Left ventricle myocardium inferior (tissue), 1 donor: ENCODE data around the gene TBC1D22A. TPM values are rescaled to one million over a fixed set of nuclear protein-coding genes. Genes with fewer than 3 reads are reported as not detected.

ENCODE experiments used
- DNase-seq: peaks from one replicate; pipeline ENCODE4 v3.0.0-alpha.2; 2020
- H3K27ac ChIP-seq: fragments of 200-600 bp; replicated peaks from 2 replicates; pipeline ENCODE4 v1.8.0; 2021
- H3K27me3 ChIP-seq: fragments of 200-600 bp; 2 replicates; pipeline ENCODE4 v1.8.0; 2021; ENCODE audit warnings: low read depth
- H3K36me3 ChIP-seq: fragments of 200-600 bp; 2 replicates; pipeline ENCODE4 v1.8.0; 2021
- H3K4me1 ChIP-seq: fragments of 200-600 bp; 2 replicates; pipeline ENCODE4 v1.8.0; 2021
- H3K4me3 ChIP-seq: fragments of 200-600 bp; 2 replicates; pipeline ENCODE4 v1.8.0; 2021; ENCODE audit warnings: mild to moderate bottlenecking, moderate library complexity
- H3K9me3 ChIP-seq: fragments of 200-600 bp; replicated peaks from 2 replicates; pipeline ENCODE4 v1.8.0; 2021
- CTCF ChIP-seq: fragments of 200-600 bp; IDR thresholded peaks from 2 replicates; pipeline ENCODE4 v1.8.0; 2021; ENCODE audit warnings: antibody characterized with exemption, mild to moderate bottlenecking, borderline replicate concordance
- intact Hi-C: fragments of 100-400 bp; cut with micrococcal nuclease; formaldehyde crosslinking; loops from one replicate; pipeline ENCODE4 v1.11.0; 2022
- total RNA-seq: library from RNA; stranded (reverse); fragmentation: NEBNext Ultra II Directional; extraction: Animal tissue kit (Norgen Biotek cat#: 25700); gene quantifications from one replicate; pipeline ENCODE4 v1.2.1, GENCODE V29; 2021
- donor health status: DM: no; HTN: yes; CAD: no; lungs with severe emphysema.

TBC1D22A gene
- total RNA-seq, 1 donor from 2014 or later: 16.2 TPM

DNA sequence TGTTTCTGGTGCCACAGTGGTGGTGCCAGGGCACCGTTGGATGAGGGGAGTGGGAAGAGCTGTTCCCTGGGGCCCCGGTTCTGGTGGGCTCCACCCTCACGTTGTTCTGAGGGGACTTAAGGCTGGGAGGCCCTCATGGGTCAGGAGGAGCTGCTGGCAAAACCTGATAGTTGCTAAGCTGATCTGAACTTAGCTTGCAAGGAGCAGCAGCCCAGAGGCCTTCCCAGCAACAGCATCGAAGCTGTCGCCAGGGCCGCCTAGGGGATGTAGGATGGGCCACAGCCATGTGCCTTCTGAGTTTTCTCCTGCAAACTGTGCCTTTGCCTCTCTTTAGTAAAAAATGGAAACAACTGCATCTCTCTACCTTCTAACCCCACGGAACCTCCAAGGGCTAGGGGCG, 240.2 kb downstream of the TBC1D22A start:
- DNase-seq: no peak
- no peak overlapping the region for H3K4me3 ChIP-seq
- H3K27ac ChIP-seq: no peak overlapping the region
- intact Hi-C loops: no loop called here
- no peak for TF ChIP-seq CTCF
- peaks cover 7% of the 10 kb centered on the region for H3K36me3 ChIP-seq
- H3K27me3 ChIP-seq: no peaks in the 10 kb centered on the region
- H3K9me3 ChIP-seq: no peaks in the 10 kb centered on the region
- peaks cover 15% of the 10 kb centered on the region for H3K4me1 ChIP-seq

DNA sequence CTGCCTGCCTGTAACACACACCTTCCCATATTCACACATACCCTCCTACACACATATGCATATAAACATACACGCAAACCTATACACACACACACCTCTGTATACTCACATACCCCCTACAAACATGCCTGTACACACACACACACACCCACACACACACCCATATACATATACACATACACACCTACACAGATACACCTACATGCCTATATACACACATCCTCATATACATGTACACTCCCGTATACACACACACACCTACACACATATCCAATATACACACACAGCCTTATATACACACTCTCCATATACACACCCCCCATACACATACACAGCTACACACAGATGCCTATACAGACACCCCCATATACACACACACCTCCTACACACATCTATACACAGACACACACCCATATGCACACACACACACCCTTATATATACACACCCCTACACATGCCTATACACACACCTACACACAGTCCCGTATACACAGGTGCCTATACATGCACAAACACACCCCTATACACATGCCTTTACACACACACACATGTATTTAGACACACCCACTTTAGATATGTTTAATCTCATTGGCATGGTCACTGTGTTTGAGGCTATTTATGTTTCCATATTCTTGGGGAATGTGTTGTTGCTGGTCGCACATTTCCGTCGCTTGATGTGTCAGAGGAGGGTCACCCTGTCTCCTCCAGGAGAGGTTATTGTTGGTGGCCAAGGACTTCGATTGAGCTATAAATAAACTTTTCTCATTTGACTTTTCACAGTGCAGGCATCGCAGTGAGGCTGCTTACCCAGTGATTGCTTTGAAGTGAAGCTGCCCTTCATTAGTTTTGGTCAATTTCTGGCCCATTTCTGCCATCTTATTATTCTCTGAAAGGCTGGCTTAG, 243.3 kb downstream of the TBC1D22A start:
- no peaks in the 10 kb centered on the region for H3K27me3 ChIP-seq
- TF ChIP-seq CTCF: no peak
- peaks cover 13% of the 10 kb centered on the region for H3K4me1 ChIP-seq
- H3K4me3 ChIP-seq: no peak overlapping the region
- peaks cover 7% of the 10 kb centered on the region for H3K36me3 ChIP-seq
- H3K27ac ChIP-seq: no peak overlapping the region
- intact Hi-C loops: no loop called here
- H3K9me3 ChIP-seq: no peaks in the 10 kb centered on the region
- DNase-seq: no peak

- no peak for TF ChIP-seq CTCF
- no peak overlapping the region for H3K27ac ChIP-seq
- DNase-seq: no peak
- H3K9me3 ChIP-seq: no peaks in the 10 kb centered on the region
- peaks cover 13% of the 10 kb centered on the region for H3K4me1 ChIP-seq
- peaks cover 7% of the 10 kb centered on the region for H3K36me3 ChIP-seq
- no peak overlapping the region for H3K4me3 ChIP-seq
- H3K27me3 ChIP-seq: no peaks in the 10 kb centered on the region
- intact Hi-C loops: no loop called here
Observed at GRCh38 chr22:47006433-47006832, 244.0 kb downstream of the TBC1D22A start.

- Histone ChIP-seq H3K4me3 (no peak overlapping the region), H3K36me3 (peaks cover 7% of the 10 kb centered on the region), H3K27me3 (no peaks in the 10 kb centered on the region), H3K9me3 (no peaks in the 10 kb centered on the region), H3K27ac (no peak overlapping the region), H3K4me1 (peaks cover 13% of the 10 kb centered on the region)
- TF ChIP-seq CTCF: no peak
- intact Hi-C loops: no loop called here
- no peak for DNase-seq
Observed at GRCh38 chr22:47006869-47007268, 244.4 kb downstream of the TBC1D22A start.

- no peak for TF ChIP-seq CTCF
- H3K36me3 ChIP-seq: peaks cover 7% of the 10 kb centered on the region
- no peaks in the 10 kb centered on the region for H3K27me3 ChIP-seq
- H3K4me3 ChIP-seq: no peak overlapping the region
- H3K4me1 ChIP-seq: peaks cover 13% of the 10 kb centered on the region
- no peak for DNase-seq
- intact Hi-C loops: no loop called here
- no peak overlapping the region for H3K27ac ChIP-seq
- H3K9me3 ChIP-seq: no peaks in the 10 kb centered on the region
Observed at GRCh38 chr22:47007496-47007895, 245.0 kb downstream of the TBC1D22A start.
